Hepatocyte (in vitro differentiated cells): ENCODE measurements around the gene ZDHHC7. TPM values are rescaled to one million over a fixed set of nuclear protein-coding genes. Genes with fewer than 3 reads are reported as not detected.
"Not testable (repeated sequence)": the region's sequence is repeated elsewhere in the genome, so short reads cannot be mapped to it uniquely, and the experiment has no call there.

Experiments
- DNase-seq: peaks from one replicate; pipeline ENCODE4 v3.0.0-alpha.2; 2016; ENCODE audit warnings: low spot score
- H2AFZ ChIP-seq: fragments of 200-600 bp; sonication (generic); 2 replicates; pipeline ENCODE4 v1.6.0; 2016; ENCODE audit warnings: antibody characterized with exemption, mild to moderate bottlenecking
- H3K27ac ChIP-seq: fragments of 200-600 bp; sonication (generic); 2 replicates; pipeline ENCODE4 v1.5.1; 2016; ENCODE audit warnings: mild to moderate bottlenecking
- H3K27me3 ChIP-seq: fragments of 200-600 bp; sonication (generic); 2 replicates; pipeline ENCODE4 v1.6.1; 2016
- H3K36me3 ChIP-seq: fragments of 200-600 bp; sonication (generic); replicated peaks from 2 replicates; pipeline ENCODE4 v1.5.1; 2016; ENCODE audit warnings: low read depth; ENCODE audit not compliant: insufficient read depth
- H3K4me1 ChIP-seq: fragments of 200-600 bp; sonication (generic); 2 replicates; pipeline ENCODE4 v1.5.1; 2016; ENCODE audit warnings: mild to moderate bottlenecking, moderate library complexity; ENCODE audit not compliant: insufficient read depth
- H3K4me2 ChIP-seq: fragments of 200-600 bp; sonication (generic); 2 replicates; pipeline ENCODE4 v1.6.0; 2016
- H3K4me3 ChIP-seq: fragments of 200-600 bp; sonication (generic); 2 replicates; pipeline ENCODE4 v1.5.1; 2016; ENCODE audit warnings: mild to moderate bottlenecking
- H3K79me2 ChIP-seq: fragments of 200-600 bp; sonication (generic); 2 replicates; pipeline ENCODE4 v1.6.0; 2017; ENCODE audit warnings: mild to moderate bottlenecking
- H3K9me2 ChIP-seq: fragments of 200-600 bp; sonication (generic); replicated peaks from 2 replicates; pipeline ENCODE4 v1.6.0; 2017; ENCODE audit warnings: mild to moderate bottlenecking; ENCODE audit not compliant: insufficient read depth
- H3K9me3 ChIP-seq: fragments of 200-600 bp; sonication (generic); 2 replicates; pipeline ENCODE4 v1.5.1; 2016; ENCODE audit warnings: low read depth, mild to moderate bottlenecking
- H4K20me1 ChIP-seq: fragments of 200-600 bp; sonication (generic); 2 replicates; pipeline ENCODE4 v1.6.0; 2016; ENCODE audit warnings: mild to moderate bottlenecking; ENCODE audit not compliant: insufficient read depth, poor library complexity, severe bottlenecking
- CTCF ChIP-seq: fragments of 200-600 bp; sonication (generic); IDR thresholded peaks from 2 replicates; pipeline ENCODE4 v1.5.1; 2016; ENCODE audit warnings: antibody characterized with exemption, mild to moderate bottlenecking; ENCODE audit not compliant: poor library complexity
- EZH2 ChIP-seq: fragments of 200-600 bp; sonication (generic); IDR thresholded peaks from 2 replicates; pipeline ENCODE4 v1.6.1; 2016; ENCODE audit warnings: antibody characterized with exemption, mild to moderate bottlenecking, borderline replicate concordance
- EZH2phosphoT487 ChIP-seq: fragments of 200-600 bp; sonication (generic); IDR thresholded peaks from one replicate; pipeline ENCODE4 v1.6.1; 2018; ENCODE audit warnings: antibody characterized with exemption, mild to moderate bottlenecking, low read depth, moderate library complexity; ENCODE audit not compliant: unreplicated experiment, severe bottlenecking
- WGBS: methylation state at CpG from one replicate; pipeline ENCODE4 v1.1.6; 2016; ENCODE audit warnings: low lambda C conversion rate; ENCODE audit errors: missing lambda C conversion rate; 5-methylcytosine and 5-hydroxymethylcytosine counted together
- polyA plus RNA-seq: library from polyadenylated mRNA; unstranded; fragments of >200 nt; fragmentation: Nextera tagmentation; extraction: Ambion mirVana; gene quantifications from 2 replicates; pipeline ENCODE4 v1.2.1, GENCODE V29; 2016
- total RNA-seq: library from RNA; depleted of rRNA; stranded (reverse); fragments of >200 nt; gene quantifications from 2 replicates; pipeline ENCODE4 v1.2.3, GENCODE V29; 2014

The ZDHHC7 gene
- total and polyA plus RNA-seq, 2 experiments from 2014 or later, result 51.4 to 65.2 TPM

GRCh38 chr16:85054948-85055492 is 43.7 kb upstream of the ZDHHC7 start:
- no peaks in the 10 kb centered on the region for H3K9me2 ChIP-seq
- H3K4me2 ChIP-seq, result peak overlapping the region; percentile 68
- H2AFZ ChIP-seq, result peak overlapping the region; percentile 54
- H3K4me3 ChIP-seq, result no peak overlapping the region
- H3K27me3 ChIP-seq, result no peaks in the 10 kb centered on the region
- no peaks in the 10 kb centered on the region for H3K36me3 ChIP-seq
- peak overlapping the region; percentile 54 for H3K27ac ChIP-seq
- H3K79me2 ChIP-seq, result peaks cover 17% of the 10 kb centered on the region
- no peak for DNase-seq
- H4K20me1 ChIP-seq, result no peaks in the 10 kb centered on the region
- no peak for TF ChIP-seq CTCF
- no peak for TF ChIP-seq EZH2
- no peak for TF ChIP-seq EZH2phosphoT487
- H3K9me3 ChIP-seq, result no peaks in the 10 kb centered on the region
- H3K4me1 ChIP-seq, result peaks cover 31% of the 10 kb centered on the region
- 81% methylated on average over 6 of the region's 6 CpGs for WGBS

GRCh38 chr16:85054321-85054720 is 43.0 kb upstream of the ZDHHC7 start:
- not testable (repeated sequence) for H3K36me3 ChIP-seq, H3K27ac ChIP-seq, H3K27me3 ChIP-seq, H3K9me3 ChIP-seq, DNase-seq, H3K4me2 ChIP-seq, H2AFZ ChIP-seq, H3K4me3 ChIP-seq, H4K20me1 ChIP-seq, H3K9me2 ChIP-seq
- WGBS, result 98% methylated on average over 3 of the region's 3 CpGs
- Histone ChIP-seq H3K79me2 (peaks cover 23% of the 10 kb centered on the region), H3K4me1 (peaks cover 31% of the 10 kb centered on the region)

GRCh38 chr16:85052536-85052935 is 41.2 kb upstream of the ZDHHC7 start:
- no peak for TF ChIP-seq EZH2
- no peak for TF ChIP-seq EZH2phosphoT487
- TF ChIP-seq CTCF, result no peak
- Histone ChIP-seq H3K4me1 (peaks cover 37% of the 10 kb centered on the region), H3K79me2 (peaks cover 23% of the 10 kb centered on the region), H3K36me3 (no peaks in the 10 kb centered on the region), H2AFZ (no peak overlapping the region), H3K4me2 (no peak overlapping the region), H3K27ac (no peak overlapping the region), H3K9me2 (no peaks in the 10 kb centered on the region), H3K27me3 (no peaks in the 10 kb centered on the region), H3K4me3 (no peak overlapping the region), H4K20me1 (no peaks in the 10 kb centered on the region), H3K9me3 (no peaks in the 10 kb centered on the region)
- 97% methylated on average over 10 of the region's 10 CpGs for WGBS
- DNase-seq, result no peak

GRCh38 chr16:85051683-85052082 is 40.3 kb upstream of the ZDHHC7 start:
- Histone ChIP-seq H4K20me1 (no peaks in the 10 kb centered on the region), H3K4me1 (peaks cover 43% of the 10 kb centered on the region), H3K27ac (no peak overlapping the region), H3K4me3 (no peak overlapping the region), H3K9me3 (no peaks in the 10 kb centered on the region), H2AFZ (no peak overlapping the region), H3K36me3 (no peaks in the 10 kb centered on the region), H3K79me2 (peaks cover 23% of the 10 kb centered on the region), H3K4me2 (peak overlapping the region; percentile 22), H3K27me3 (no peaks in the 10 kb centered on the region), H3K9me2 (no peaks in the 10 kb centered on the region)
- WGBS, result 94% methylated on average over 8 of the region's 8 CpGs
- no peak for TF ChIP-seq CTCF
- no peak for TF ChIP-seq EZH2phosphoT487
- no peak for TF ChIP-seq EZH2
- no peak for DNase-seq
